SK-N-SH treated with all-trans-retinoic acid at 6 μM for 48 hours (cell line): Measurements from ENCODE around the gene ZNF154.

Source experiments
- ATAC-seq: fragments of 200-7000 bp; cut with Tn5 transposase; 3 replicates; pipeline ENCODE4 v1.9.1; 2020; ENCODE audit warnings: mild to moderate bottlenecking, moderate library complexity
- ARNTL ChIP-seq: fragments of 450-650 bp; formaldehyde crosslinking; IDR thresholded peaks from 2 replicates; pipeline ENCODE4 v1.5.0; 2020; ENCODE audit warnings: low read depth, mild to moderate bottlenecking, moderate library complexity, borderline replicate concordance
- BACH2 ChIP-seq: fragments of 250-450 bp; sonication (Bioruptor Pico); IDR thresholded peaks from 2 replicates; pipeline ENCODE4 v1.9.0; 2021; ENCODE audit warnings: mild to moderate bottlenecking, borderline replicate concordance
- CREB5 ChIP-seq: fragments of 250-450 bp; sonication (Bioruptor Pico); IDR thresholded peaks from 2 replicates; pipeline ENCODE4 v1.5.1; 2020; ENCODE audit warnings: low read depth, mild to moderate bottlenecking, moderate library complexity
- CSDC2 ChIP-seq: fragments of 250-450 bp; sonication (Bioruptor Pico); IDR thresholded peaks from 2 replicates; pipeline ENCODE4 v1.5.0; 2020; ENCODE audit warnings: mild to moderate bottlenecking, moderate library complexity
- ESRRG ChIP-seq: fragments of 250-450 bp; sonication (Bioruptor Pico); IDR thresholded peaks from 2 replicates; pipeline ENCODE4 v1.6.1; 2021; ENCODE audit warnings: mild to moderate bottlenecking
- GLIS3 ChIP-seq: fragments of 250-450 bp; sonication (Bioruptor Pico); IDR thresholded peaks from 2 replicates; pipeline ENCODE4 v1.5.0; 2020; ENCODE audit warnings: mild to moderate bottlenecking, moderate library complexity
- ISL1 ChIP-seq: fragments of 250-450 bp; sonication (Bioruptor Pico); IDR thresholded peaks from 2 replicates; pipeline ENCODE4 v2.1.2; 2022; ENCODE audit warnings: mild to moderate bottlenecking, moderate library complexity
- OSR1 ChIP-seq: fragments of 250-450 bp; sonication (Bioruptor Pico); IDR thresholded peaks from 2 replicates; pipeline ENCODE4 v1.8.0; 2022; ENCODE audit warnings: moderate library complexity, mild to moderate bottlenecking, inconsistent platforms
- PATZ1 ChIP-seq: fragments of 250-450 bp; sonication (Bioruptor Pico); IDR thresholded peaks from 2 replicates; pipeline ENCODE4 v1.8.0; 2020; ENCODE audit warnings: mild to moderate bottlenecking, moderate library complexity, borderline replicate concordance
- PPARA ChIP-seq: fragments of 250-450 bp; sonication (Bioruptor Pico); IDR thresholded peaks from 2 replicates; pipeline ENCODE4 v1.5.0; 2020; ENCODE audit warnings: mild to moderate bottlenecking, borderline replicate concordance
- TCF4 ChIP-seq: fragments of 250-450 bp; sonication (Bioruptor Pico); IDR thresholded peaks from 2 replicates; pipeline ENCODE4 v1.8.0; 2021; ENCODE audit warnings: mild to moderate bottlenecking, moderate library complexity, borderline replicate concordance
- TOX ChIP-seq: fragments of 250-450 bp; sonication (Bioruptor Pico); IDR thresholded peaks from 2 replicates; pipeline ENCODE4 v1.8.0; 2021; ENCODE audit warnings: mild to moderate bottlenecking, moderate library complexity, borderline replicate concordance
- ZC3H10 ChIP-seq: fragments of 250-450 bp; sonication (Bioruptor Pico); IDR thresholded peaks from 2 replicates; pipeline ENCODE4 v1.5.1; 2021; ENCODE audit warnings: mild to moderate bottlenecking, moderate library complexity
- ZFP3 ChIP-seq: fragments of 250-450 bp; sonication (Bioruptor Pico); IDR thresholded peaks from 2 replicates; pipeline ENCODE4 v1.5.0; 2020; ENCODE audit warnings: mild to moderate bottlenecking, moderate library complexity
- ZFP30 ChIP-seq: fragments of 450-650 bp; formaldehyde crosslinking; IDR thresholded peaks from 2 replicates; pipeline ENCODE4 v1.5.0; 2022; ENCODE audit warnings: mild to moderate bottlenecking, moderate library complexity
- ZNF565 ChIP-seq: fragments of 450-650 bp; formaldehyde crosslinking; conservative IDR thresholded peaks from 2 replicates; pipeline ENCODE4 v1.5.0; 2020; ENCODE audit warnings: low read depth, mild to moderate bottlenecking, moderate library complexity
- ZNF8 ChIP-seq: fragments of 450-650 bp; formaldehyde crosslinking; IDR thresholded peaks from 2 replicates; pipeline ENCODE4 v1.5.0; 2020; ENCODE audit warnings: mild to moderate bottlenecking, moderate library complexity
- TF ChIP-seq, protein P1 (sequence below): fragments of 250-450 bp; sonication (Bioruptor Pico); IDR thresholded peaks from 2 replicates; pipeline ENCODE4 v1.5.0; 2020; ENCODE audit warnings: mild to moderate bottlenecking, moderate library complexity
- TF ChIP-seq, protein P2 (sequence below): fragments of 250-450 bp; sonication (Bioruptor Pico); IDR thresholded peaks from 2 replicates; pipeline ENCODE4 v1.5.1; 2021; ENCODE audit warnings: mild to moderate bottlenecking, moderate library complexity

Gene ZNF154

GRCh38 chr19:57687363-57688010 is 21.5 kb downstream of the ZNF154 start (continued):
- no peak for TF ChIP-seq ZNF565 (CRISPR knock-in tag)

- ATAC-seq, result no peak
- TF ChIP-seq PATZ1 (CRISPR knock-in tag) (no peak), ZNF565 (CRISPR knock-in tag) (no peak), ZC3H10 (no peak), ZFP3 (no peak), ZNF8 (CRISPR knock-in tag) (no peak), TOX (CRISPR knock-in tag) (no peak), OSR1 (CRISPR knock-in tag) (no peak), CSDC2 (CRISPR knock-in tag) (no peak), ZFP30 (no peak), ARNTL (no peak), CREB5 (CRISPR knock-in tag) (no peak), ESRRG (CRISPR knock-in tag) (no peak), BACH2 (CRISPR knock-in tag) (no peak)
- TF ChIP-seq, protein P1, sequence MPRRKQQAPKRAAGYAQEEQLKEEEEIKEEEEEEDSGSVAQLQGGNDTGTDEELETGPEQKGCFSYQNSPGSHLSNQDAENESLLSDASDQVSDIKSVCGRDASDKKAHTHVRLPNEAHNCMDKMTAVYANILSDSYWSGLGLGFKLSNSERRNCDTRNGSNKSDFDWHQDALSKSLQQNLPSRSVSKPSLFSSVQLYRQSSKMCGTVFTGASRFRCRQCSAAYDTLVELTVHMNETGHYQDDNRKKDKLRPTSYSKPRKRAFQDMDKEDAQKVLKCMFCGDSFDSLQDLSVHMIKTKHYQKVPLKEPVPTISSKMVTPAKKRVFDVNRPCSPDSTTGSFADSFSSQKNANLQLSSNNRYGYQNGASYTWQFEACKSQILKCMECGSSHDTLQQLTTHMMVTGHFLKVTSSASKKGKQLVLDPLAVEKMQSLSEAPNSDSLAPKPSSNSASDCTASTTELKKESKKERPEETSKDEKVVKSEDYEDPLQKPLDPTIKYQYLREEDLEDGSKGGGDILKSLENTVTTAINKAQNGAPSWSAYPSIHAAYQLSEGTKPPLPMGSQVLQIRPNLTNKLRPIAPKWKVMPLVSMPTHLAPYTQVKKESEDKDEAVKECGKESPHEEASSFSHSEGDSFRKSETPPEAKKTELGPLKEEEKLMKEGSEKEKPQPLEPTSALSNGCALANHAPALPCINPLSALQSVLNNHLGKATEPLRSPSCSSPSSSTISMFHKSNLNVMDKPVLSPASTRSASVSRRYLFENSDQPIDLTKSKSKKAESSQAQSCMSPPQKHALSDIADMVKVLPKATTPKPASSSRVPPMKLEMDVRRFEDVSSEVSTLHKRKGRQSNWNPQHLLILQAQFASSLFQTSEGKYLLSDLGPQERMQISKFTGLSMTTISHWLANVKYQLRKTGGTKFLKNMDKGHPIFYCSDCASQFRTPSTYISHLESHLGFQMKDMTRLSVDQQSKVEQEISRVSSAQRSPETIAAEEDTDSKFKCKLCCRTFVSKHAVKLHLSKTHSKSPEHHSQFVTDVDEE (CRISPR knock-in tag), result no peak
- TF ChIP-seq, protein P2, sequence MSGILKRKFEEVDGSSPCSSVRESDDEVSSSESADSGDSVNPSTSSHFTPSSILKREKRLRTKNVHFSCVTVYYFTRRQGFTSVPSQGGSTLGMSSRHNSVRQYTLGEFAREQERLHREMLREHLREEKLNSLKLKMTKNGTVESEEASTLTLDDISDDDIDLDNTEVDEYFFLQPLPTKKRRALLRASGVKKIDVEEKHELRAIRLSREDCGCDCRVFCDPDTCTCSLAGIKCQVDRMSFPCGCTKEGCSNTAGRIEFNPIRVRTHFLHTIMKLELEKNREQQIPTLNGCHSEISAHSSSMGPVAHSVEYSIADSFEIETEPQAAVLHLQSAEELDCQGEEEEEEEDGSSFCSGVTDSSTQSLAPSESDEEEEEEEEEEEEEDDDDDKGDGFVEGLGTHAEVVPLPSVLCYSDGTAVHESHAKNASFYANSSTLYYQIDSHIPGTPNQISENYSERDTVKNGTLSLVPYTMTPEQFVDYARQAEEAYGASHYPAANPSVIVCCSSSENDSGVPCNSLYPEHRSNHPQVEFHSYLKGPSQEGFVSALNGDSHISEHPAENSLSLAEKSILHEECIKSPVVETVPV (CRISPR knock-in tag), result no peak
Observed at GRCh38 chr19:57686727-57687126, 22.3 kb downstream of the ZNF154 start.

- TF ChIP-seq PPARA (CRISPR knock-in tag), result no peak
- no peak; the same call in 2 of the 3 replicates for ATAC-seq
Observed at GRCh38 chr19:57682226-57682766, 26.7 kb downstream of the ZNF154 start.

DNA sequence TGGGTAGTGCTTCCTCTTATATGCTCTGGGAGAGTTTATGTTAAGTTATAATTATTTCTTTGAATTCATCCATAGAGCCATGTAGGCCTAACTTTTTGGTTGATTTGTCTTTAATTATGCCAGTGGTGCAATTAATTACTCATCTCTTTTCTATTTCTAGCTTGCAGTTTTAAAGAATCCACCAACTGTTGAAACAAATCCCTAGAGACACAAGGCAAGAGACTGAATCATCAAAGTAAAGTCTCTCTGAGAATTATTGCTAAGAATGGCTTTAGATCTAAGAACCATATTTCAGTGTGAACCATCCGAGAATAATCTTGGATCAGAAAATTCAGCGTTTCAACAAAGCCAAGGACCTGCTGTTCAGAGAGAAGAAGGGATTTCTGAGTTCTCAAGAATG is 33.1 kb downstream of the ZNF154 start:
- TF ChIP-seq ZC3H10 (no peak), ZFP30 (no peak), ISL1 (CRISPR knock-in tag) (no peak), ZNF565 (CRISPR knock-in tag) (no peak), ZNF8 (CRISPR knock-in tag) (no peak), ESRRG (CRISPR knock-in tag) (no peak), TOX (CRISPR knock-in tag) (no peak), TCF4 (CRISPR knock-in tag) (no peak), CREB5 (CRISPR knock-in tag) (no peak), GLIS3 (no peak), PPARA (CRISPR knock-in tag) (no peak)
- no peak for ATAC-seq
